Right lobe of liver (tissue), 4 donors: ENCODE results near the gene AGPAT2.

Experiments used
- CTCF ChIP-seq, 4 donors: fragments of 200-600 bp in 3 of 4; fragments of 450-650 bp in 1 of 4; IDR thresholded peaks; one replicate each; pipeline versions ENCODE4 v1.5.1 to v1.8.0; 2016 to 2022; ENCODE audit warnings: antibody characterized with exemption in 4 of 4, mild to moderate bottlenecking in 2 of 4
- POLR2A ChIP-seq: fragments of 450-650 bp; IDR thresholded peaks from one replicate; pipeline ENCODE4 v1.6.1; 2017; ENCODE audit warnings: antibody characterized with exemption, mild to moderate bottlenecking
- donor health status: DM: no; HTN: no; CAD: no.
- donor health status: DM: no; HTN: no; CAD: no.
- donor health status: DM: no; HTN: yes; CAD: no.

GRCh38 chr9:136626066-136626725 lies 61.1 kb downstream of the AGPAT2 start:
- no peak for TF ChIP-seq CTCF (IDR thresholded peaks at IDR 0.05)
- TF ChIP-seq POLR2A = no peak
